Measurements from ENCODE around the gene DYNC1I1. TPM values are rescaled to one million over a fixed set of nuclear protein-coding genes. Genes with fewer than 3 reads are reported as not detected.

The DYNC1I1 gene
- total and polyA plus RNA-seq, 2 experiments from 2014 or later = 1.4 to 4.1 TPM

- no peak overlapping the region for H3K27ac ChIP-seq (ENCODE audit: low read depth)
- H3K4me2 ChIP-seq = no peak overlapping the region
- no peak for DNase-seq (ENCODE audit: low spot score)
- no peaks in the 10 kb centered on the region for H3K79me2 ChIP-seq (replicated peaks; ENCODE audit: insufficient read depth)
- no peaks in the 10 kb centered on the region for H3K27me3 ChIP-seq (ENCODE audit: insufficient read depth)
- H3K27ac Mint-ChIP-seq = no peak overlapping the region
- H3F3A ChIP-seq (replicated peaks; ENCODE audit: low read depth) = no peaks in the 10 kb centered on the region
- no peak overlapping the region for H3K4me3 ChIP-seq
- no peaks in the 10 kb centered on the region for H3K4me1 ChIP-seq (ENCODE audit: insufficient read depth)
- H2AFZ ChIP-seq = no peak overlapping the region
- ATAC-seq = no peak
- TF ChIP-seq ZNF331 (CRISPR knock-in tag; IDR thresholded peaks at IDR 0.05; ENCODE audit: low read depth) = no peak
- TF ChIP-seq, protein P1, sequence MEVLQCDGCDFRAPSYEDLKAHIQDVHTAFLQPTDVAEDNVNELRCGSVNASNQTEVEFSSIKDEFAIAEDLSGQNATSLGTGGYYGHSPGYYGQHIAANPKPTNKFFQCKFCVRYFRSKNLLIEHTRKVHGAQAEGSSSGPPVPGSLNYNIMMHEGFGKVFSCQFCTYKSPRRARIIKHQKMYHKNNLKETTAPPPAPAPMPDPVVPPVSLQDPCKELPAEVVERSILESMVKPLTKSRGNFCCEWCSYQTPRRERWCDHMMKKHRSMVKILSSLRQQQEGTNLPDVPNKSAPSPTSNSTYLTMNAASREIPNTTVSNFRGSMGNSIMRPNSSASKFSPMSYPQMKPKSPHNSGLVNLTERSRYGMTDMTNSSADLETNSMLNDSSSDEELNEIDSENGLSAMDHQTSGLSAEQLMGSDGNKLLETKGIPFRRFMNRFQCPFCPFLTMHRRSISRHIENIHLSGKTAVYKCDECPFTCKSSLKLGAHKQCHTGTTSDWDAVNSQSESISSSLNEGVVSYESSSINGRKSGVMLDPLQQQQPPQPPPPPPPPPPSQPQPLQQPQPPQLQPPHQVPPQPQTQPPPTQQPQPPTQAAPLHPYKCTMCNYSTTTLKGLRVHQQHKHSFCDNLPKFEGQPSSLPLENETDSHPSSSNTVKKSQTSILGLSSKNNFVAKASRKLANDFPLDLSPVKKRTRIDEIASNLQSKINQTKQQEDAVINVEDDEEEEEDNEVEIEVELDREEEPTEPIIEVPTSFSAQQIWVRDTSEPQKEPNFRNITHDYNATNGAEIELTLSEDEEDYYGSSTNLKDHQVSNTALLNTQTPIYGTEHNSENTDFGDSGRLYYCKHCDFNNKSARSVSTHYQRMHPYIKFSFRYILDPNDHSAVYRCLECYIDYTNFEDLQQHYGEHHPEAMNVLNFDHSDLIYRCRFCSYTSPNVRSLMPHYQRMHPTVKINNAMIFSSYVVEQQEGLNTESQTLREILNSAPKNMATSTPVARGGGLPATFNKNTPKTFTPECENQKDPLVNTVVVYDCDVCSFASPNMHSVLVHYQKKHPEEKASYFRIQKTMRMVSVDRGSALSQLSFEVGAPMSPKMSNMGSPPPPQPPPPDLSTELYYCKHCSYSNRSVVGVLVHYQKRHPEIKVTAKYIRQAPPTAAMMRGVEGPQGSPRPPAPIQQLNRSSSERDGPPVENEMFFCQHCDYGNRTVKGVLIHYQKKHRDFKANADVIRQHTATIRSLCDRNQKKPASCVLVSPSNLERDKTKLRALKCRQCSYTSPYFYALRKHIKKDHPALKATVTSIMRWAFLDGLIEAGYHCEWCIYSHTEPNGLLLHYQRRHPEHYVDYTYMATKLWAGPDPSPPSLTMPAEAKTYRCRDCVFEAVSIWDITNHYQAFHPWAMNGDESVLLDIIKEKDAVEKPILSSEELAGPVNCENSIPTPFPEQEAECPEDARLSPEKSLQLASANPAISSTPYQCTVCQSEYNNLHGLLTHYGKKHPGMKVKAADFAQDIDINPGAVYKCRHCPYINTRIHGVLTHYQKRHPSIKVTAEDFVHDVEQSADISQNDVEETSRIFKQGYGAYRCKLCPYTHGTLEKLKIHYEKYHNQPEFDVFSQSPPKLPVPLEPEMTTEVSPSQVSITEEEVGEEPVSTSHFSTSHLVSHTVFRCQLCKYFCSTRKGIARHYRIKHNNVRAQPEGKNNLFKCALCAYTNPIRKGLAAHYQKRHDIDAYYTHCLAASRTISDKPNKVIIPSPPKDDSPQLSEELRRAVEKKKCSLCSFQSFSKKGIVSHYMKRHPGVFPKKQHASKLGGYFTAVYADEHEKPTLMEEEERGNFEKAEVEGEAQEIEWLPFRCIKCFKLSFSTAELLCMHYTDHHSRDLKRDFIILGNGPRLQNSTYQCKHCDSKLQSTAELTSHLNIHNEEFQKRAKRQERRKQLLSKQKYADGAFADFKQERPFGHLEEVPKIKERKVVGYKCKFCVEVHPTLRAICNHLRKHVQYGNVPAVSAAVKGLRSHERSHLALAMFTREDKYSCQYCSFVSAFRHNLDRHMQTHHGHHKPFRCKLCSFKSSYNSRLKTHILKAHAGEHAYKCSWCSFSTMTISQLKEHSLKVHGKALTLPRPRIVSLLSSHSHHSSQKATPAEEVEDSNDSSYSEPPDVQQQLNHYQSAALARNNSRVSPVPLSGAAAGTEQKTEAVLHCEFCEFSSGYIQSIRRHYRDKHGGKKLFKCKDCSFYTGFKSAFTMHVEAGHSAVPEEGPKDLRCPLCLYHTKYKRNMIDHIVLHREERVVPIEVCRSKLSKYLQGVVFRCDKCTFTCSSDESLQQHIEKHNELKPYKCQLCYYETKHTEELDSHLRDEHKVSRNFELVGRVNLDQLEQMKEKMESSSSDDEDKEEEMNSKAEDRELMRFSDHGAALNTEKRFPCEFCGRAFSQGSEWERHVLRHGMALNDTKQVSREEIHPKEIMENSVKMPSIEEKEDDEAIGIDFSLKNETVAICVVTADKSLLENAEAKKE (CRISPR knock-in tag; IDR thresholded peaks at IDR 0.05) = no peak
- TF ChIP-seq REST (IDR thresholded peaks at IDR 0.05; ENCODE audit: unreplicated experiment) = no peak
- TF ChIP-seq ZNF114 (CRISPR knock-in tag; IDR thresholded peaks at IDR 0.05) = no peak
- no peak for TF ChIP-seq NANOG (IDR thresholded peaks at IDR 0.05; ENCODE audit: borderline replicate concordance)
- TF ChIP-seq STAT1 (IDR thresholded peaks at IDR 0.05; ENCODE audit: unreplicated experiment) = no peak
- no peak for TF ChIP-seq CREB1 (CRISPR knock-in tag; IDR thresholded peaks at IDR 0.05; ENCODE audit: low read depth)
- no peak for TF ChIP-seq EZH2 (IDR thresholded peaks at IDR 0.05; ENCODE audit: low read depth, unreplicated experiment)
- TF ChIP-seq, protein P2, sequence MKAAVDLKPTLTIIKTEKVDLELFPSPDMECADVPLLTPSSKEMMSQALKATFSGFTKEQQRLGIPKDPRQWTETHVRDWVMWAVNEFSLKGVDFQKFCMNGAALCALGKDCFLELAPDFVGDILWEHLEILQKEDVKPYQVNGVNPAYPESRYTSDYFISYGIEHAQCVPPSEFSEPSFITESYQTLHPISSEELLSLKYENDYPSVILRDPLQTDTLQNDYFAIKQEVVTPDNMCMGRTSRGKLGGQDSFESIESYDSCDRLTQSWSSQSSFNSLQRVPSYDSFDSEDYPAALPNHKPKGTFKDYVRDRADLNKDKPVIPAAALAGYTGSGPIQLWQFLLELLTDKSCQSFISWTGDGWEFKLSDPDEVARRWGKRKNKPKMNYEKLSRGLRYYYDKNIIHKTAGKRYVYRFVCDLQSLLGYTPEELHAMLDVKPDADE (IDR thresholded peaks at IDR 0.05) = no peak
- TF ChIP-seq EZH2phosphoT487 (IDR thresholded peaks at IDR 0.05; ENCODE audit: unreplicated experiment) = no peak
- H3K9me3 Mint-ChIP-seq = no peaks in the 10 kb centered on the region
- no peaks in the 10 kb centered on the region for H3K36me3 ChIP-seq (ENCODE audit: insufficient read depth)
- no peak overlapping the region for H3K4me3 Mint-ChIP-seq
- H3K9me2 ChIP-seq (ENCODE audit: insufficient read depth) = no peaks in the 10 kb centered on the region
- no peaks in the 10 kb centered on the region for H3K36me3 Mint-ChIP-seq (ENCODE audit: low read depth)
- H3K4me1 Mint-ChIP-seq = no peaks in the 10 kb centered on the region
- no peaks in the 10 kb centered on the region for H4K20me1 ChIP-seq (replicated peaks; ENCODE audit: insufficient read depth)
- no peaks in the 10 kb centered on the region for H3K27me3 Mint-ChIP-seq (ENCODE audit: insufficient read depth, low read depth, poor library complexity)
Measured at GRCh38 chr7:95730493-95731280, 41.7 kb upstream of the DYNC1I1 start.

Measured in GM23338 (cell line).